Measurements from ENCODE around the gene EDEM3. TPM values are rescaled to one million over a fixed set of nuclear protein-coding genes. Genes with fewer than 3 reads are reported as not detected.

Gene EDEM3
- total RNA-seq, 2 donors from 2014 or later, result 55.7 to 75.4 TPM

GRCh38 chr1:184664042-184664660 is 90.5 kb downstream of the EDEM3 start:
- no peak overlapping the region for H3K27ac ChIP-seq

DNA sequence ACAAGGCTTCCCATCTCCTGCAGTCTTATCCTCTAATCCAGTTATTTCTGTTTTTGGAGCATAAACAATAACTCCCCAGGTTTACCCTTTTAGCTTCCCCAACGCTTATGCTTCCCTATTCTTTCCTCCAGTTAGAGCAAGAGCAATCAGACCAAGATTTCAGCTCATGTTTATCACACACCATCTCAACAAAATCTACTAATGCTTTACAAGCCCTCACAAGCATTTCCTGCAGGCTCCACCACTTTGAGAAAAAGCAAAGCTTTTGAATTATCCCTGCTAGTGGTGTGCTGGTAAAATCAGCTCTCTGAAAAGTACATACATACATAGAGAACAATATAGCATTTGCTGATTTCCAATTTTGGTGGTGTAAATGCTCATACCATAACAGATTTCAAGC is 92.9 kb downstream of the EDEM3 start:
- H3K9me3 ChIP-seq, result no peaks in the 10 kb centered on the region
- no peak overlapping the region for H3K27ac ChIP-seq
- no peak overlapping the region for H3K4me3 ChIP-seq
- DNase-seq, result no peak
- H3K36me3 ChIP-seq, result no peaks in the 10 kb centered on the region
- no peaks in the 10 kb centered on the region for H3K27me3 ChIP-seq
- TF ChIP-seq CTCF (IDR thresholded peaks at IDR 0.05), result no peak
- H3K4me1 ChIP-seq, result no peaks in the 10 kb centered on the region
- peak overlapping the region in 1 of 2 donors; percentile 19 for H3K9ac ChIP-seq (ENCODE audit: low read depth in 2 of 2, low read length in 2 of 2)
- intact Hi-C loops (cut with DNase I), result loop anchor here (10.0 kb wide), 3 partner anchors 277 to 587 kb away; partner anchors contain the start of gene C1orf21

More at GRCh38 chr1:184664042-184664660, 90.5 kb downstream of the EDEM3 start:
- H3K36me3 ChIP-seq, result no peaks in the 10 kb centered on the region
- H3K9me3 ChIP-seq, result no peaks in the 10 kb centered on the region
- no peaks in the 10 kb centered on the region for H3K27me3 ChIP-seq
- peak overlapping the region; percentile 32 for H3K4me3 ChIP-seq
- peak overlapping the region; percentile 64 to 65 for H3K9ac ChIP-seq (ENCODE audit: low read depth in 2 of 2, low read length in 2 of 2)
- intact Hi-C loops (cut with DNase I), result loop anchor here (10.0 kb wide), 3 partner anchors 279 to 589 kb away; partner anchors contain the start of gene C1orf21
- TF ChIP-seq CTCF (IDR thresholded peaks at IDR 0.05), result peak; percentile 83
- peak; percentile 83 for DNase-seq
- no peaks in the 10 kb centered on the region for H3K4me1 ChIP-seq

- Histone ChIP-seq H3K9ac (ENCODE audit: low read depth in 2 of 2, low read length in 2 of 2) (no peak overlapping the region), H3K36me3 (no peaks in the 10 kb centered on the region), H3K9me3 (no peaks in the 10 kb centered on the region), H3K4me3 (no peak overlapping the region), H3K4me1 (no peaks in the 10 kb centered on the region), H3K27ac (no peak overlapping the region), H3K27me3 (no peaks in the 10 kb centered on the region)
- no peak for DNase-seq
- TF ChIP-seq CTCF (IDR thresholded peaks at IDR 0.05), result no peak
- intact Hi-C loops (cut with DNase I), result loop anchor here (10.0 kb wide), 3 partner anchors 276 to 586 kb away; partner anchors contain the start of gene C1orf21
These were observed 94.0 kb downstream of the EDEM3 start for GRCh38 chr1:184660462-184661191.

- no peak overlapping the region for H3K9ac ChIP-seq (ENCODE audit: low read depth in 2 of 2, low read length in 2 of 2)
- no peak overlapping the region for H3K4me3 ChIP-seq
- no peaks in the 10 kb centered on the region for H3K27me3 ChIP-seq
- no peak for DNase-seq
- no peaks in the 10 kb centered on the region for H3K36me3 ChIP-seq
- intact Hi-C loops (cut with DNase I), result loop anchor here (10.0 kb wide), 1 partner anchor 93 kb away; no protein-coding TSS in a partner anchor
- no peaks in the 10 kb centered on the region for H3K9me3 ChIP-seq
- no peak for TF ChIP-seq CTCF (IDR thresholded peaks at IDR 0.05)
- H3K4me1 ChIP-seq, result no peaks in the 10 kb centered on the region
- no peak overlapping the region for H3K27ac ChIP-seq
These were observed 96.6 kb downstream of the EDEM3 start for GRCh38 chr1:184658055-184658454.

GRCh38 chr1:184656221-184656620 is 98.4 kb downstream of the EDEM3 start:
- no peak for DNase-seq
- Histone ChIP-seq H3K36me3 (no peaks in the 10 kb centered on the region), H3K4me1 (no peaks in the 10 kb centered on the region), H3K27ac (no peak overlapping the region), H3K27me3 (no peaks in the 10 kb centered on the region), H3K4me3 (no peak overlapping the region), H3K9ac (ENCODE audit: low read depth in 2 of 2, low read length in 2 of 2) (no peak overlapping the region), H3K9me3 (no peaks in the 10 kb centered on the region)
- intact Hi-C loops (cut with DNase I), result loop anchor here (10.0 kb wide), 1 partner anchor 91 kb away; no protein-coding TSS in a partner anchor
- TF ChIP-seq CTCF (IDR thresholded peaks at IDR 0.05), result no peak

All from colonic mucosa (tissue), 4 donors.